T-helper 1 cell (primary cell): ENCODE results near the gene PRXL2A.
"Not testable (repeated sequence)": the region's sequence is repeated elsewhere in the genome, so short reads cannot be mapped to it uniquely, and the experiment has no call there.

ENCODE experiments used
- DNase-seq, 5 donors: peaks; one replicate each; pipeline ENCODE4 v3.0.0-alpha.2; 2012 to 2020

Gene PRXL2A

DNA sequence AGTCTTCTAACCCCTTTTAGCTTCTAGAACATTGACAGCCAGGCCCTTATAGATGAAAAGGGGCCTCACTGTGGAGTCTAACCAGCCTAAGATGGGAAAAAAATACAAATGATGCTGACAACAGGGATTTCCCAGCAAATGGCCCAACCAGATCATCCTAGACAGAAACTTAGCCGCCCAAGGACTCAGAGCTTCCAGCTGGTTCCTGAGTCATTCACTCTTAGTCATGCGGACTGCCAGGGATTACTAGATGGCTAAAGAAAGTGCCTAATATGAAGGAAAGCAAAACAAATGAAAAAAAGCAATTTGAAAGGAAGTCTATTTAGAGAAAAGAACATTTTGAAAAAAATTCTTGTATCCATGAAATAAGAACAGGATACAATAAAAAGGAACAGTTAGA lies 69.5 kb downstream of the PRXL2A start:
- DNase-seq: no peak

DNA sequence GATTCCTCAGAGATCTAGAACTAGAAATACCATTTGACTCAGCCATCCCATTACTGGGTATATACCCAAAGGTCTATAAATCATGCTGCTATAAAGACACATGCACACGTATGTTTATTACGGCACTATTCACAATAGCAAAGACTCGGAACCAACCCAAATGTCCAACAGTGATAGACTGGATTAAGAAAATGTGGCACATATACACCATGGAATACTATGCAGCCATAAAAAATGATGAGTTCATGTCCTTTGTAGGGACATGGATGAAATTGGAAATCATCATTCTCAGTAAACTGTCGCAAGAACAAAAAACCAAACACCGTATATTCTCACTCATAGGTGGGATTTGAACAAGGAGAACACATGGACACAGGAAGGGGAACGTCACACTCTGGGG lies 72.0 kb downstream of the PRXL2A start:
- not testable (repeated sequence) for DNase-seq

DNA sequence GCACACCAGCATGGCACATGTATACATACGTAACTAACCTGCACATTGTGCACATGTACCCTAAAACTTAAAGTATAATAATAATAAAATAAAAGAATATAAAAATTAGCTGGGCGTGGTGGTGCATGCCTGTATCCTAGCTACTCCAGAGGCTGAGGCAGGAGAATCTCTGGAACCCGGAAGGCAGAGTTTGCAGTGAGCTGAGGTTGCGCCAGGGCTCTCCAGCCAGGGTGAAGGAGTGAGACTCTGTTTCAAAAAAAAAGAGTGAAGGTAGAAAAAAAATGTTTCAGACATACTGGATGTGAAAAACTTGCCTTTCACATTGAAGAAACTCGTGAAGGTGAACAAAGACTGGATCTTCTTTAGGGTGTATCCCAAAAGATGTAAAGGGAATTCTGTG lies 72.5 kb downstream of the PRXL2A start:
- DNase-seq: no peak

DNA sequence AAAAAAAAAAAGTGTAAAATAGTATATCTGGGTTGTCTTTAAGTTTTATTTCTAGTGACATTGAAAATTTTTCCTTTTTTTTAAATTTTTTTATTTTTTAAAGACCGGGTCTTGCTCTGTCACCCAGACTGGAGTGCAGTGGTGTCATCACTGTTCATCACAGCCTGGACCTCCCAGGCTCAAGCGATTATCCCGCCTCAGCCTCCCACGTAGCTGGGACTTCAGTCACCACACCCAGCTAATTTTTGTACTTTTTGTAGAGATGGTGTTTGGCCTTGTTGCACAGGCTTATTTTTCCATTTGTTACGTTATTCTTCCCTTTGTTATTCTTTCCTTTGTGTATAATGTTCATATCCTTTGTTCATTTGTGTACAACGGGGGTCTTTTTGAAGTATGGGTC lies 75.9 kb downstream of the PRXL2A start:
- no peak for DNase-seq

DNA sequence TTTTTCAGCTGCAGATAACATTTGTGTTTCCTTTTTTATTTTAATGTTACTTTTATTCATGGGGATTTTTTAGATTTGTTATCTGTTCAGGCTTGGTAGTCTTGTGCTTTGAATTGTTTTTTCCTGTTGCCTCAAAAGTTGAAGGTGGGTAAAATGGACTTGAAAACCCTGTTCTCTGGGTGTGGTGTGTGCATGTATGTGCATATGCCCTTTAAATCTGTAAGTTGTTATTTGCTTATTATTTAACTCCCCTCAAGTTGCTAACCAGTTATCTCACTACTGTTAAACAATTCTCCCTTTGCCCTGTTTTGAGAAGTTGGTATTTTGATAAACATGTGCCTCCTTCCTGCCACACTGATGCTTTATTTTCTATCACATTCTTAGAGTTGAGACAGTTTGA lies 76.3 kb downstream of the PRXL2A start:
- DNase-seq: no peak

DNA sequence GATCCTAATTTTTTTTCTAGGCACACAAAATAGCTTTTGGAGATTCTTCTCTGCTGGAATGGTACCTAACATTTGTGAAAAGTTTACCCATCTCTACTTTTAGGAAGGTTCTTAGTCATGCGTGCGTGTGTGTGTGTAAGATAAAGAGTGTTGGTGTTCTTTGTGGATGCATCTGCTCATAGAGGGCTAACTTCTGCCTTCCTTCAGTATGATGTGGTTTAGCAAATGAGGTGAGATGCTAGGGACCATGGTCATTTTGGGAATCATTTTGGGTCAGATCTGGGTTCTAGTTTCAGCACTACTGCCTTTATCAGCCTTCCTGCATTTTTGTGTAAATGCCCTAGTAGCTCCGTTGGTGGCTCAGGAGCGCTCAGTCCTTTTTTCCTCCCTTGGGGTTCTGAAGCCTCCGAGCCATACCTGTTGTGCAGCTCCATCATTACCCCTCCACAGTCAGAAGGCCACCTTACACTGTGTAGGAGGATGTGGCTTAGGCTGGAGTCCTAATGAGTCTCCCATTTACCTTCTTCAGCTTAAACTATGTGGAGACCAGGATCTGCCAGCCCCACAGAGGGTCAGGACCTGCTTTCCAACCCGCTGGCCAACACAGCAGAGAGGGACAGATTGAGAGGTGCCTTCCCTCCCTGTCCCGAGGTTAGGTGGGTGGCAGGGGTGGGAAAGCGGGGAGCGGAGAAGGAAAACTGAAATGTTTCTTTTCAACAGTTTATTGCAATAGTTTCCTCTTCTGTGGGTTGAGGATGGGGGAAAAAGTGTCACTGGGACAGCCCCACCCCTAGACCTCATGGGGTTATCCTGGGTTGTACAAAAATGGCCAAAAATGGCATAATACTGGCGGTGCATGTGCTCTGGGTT lies 77.0 kb downstream of the PRXL2A start:
- DNase-seq: no peak

DNA sequence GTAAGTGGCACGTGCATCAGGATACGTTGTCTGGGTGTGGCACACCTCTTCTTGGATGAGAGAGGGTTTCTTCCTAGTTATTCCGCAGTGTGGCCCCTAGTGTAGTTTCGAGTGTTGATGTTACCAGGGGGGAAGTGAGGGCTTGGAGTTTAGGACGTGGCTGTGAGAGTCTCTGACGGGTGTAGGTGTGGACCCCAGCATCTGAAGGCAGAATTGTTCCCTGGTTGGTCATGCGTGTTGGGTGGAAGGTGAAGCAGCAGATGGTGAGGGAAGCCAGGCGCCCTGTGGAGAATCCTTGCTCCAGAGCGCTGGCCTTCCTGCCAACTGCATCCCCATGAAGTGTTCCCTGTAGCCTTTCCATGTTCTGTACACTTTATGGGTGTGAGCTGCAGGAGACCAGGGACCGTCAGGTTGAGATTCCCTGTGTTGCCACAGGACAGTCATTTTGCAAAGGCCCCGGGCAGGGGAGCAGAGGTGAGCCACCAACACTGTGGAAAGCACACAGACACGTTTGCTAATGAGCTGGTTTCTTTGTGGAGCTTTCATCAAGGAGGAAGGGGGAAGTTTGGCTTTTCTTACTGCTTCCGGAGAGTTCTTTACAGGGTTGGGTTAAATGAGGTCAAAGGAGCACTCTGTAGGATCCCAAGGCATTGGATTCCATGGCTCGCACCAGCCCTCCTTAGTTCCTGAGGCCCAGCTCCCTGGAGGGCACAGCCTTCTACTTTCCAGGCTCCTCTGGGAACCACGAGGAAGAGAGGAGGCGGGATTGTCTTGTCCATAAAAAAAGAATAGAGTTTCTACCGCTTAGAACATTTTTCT lies 77.8 kb downstream of the PRXL2A start:
- DNase-seq: no peak
